Adrenal gland (tissue), 5 donors: ENCODE measurements around the gene LIPC.

Source experiments
- CTCF ChIP-seq, 6 experiments: fragments of 450-650 bp in 4 of 6; fragments of 200-600 bp in 2 of 6; sonication (generic) in 1 of 6; IDR thresholded peaks; 1 replicate in 5 of 6; 2 replicates in 1 of 6; pipeline versions ENCODE4 v1.5.1 to v1.8.0; 2016 to 2021; ENCODE audit warnings: antibody characterized with exemption in 6 of 6, mild to moderate bottlenecking in 2 of 6, moderate library complexity in 1 of 6
- POLR2A ChIP-seq, 2 donors: fragments of 450-650 bp; IDR thresholded peaks; one replicate each; pipeline ENCODE4 v1.6.1; 2017; ENCODE audit warnings: antibody characterized with exemption in 2 of 2, mild to moderate bottlenecking in 2 of 2, moderate library complexity in 1 of 2
- donor health status: DM: no; HTN: no; CAD: no.

GRCh38 chr15:58549013-58549784 is 117.4 kb downstream of the LIPC start:
- TF ChIP-seq CTCF (IDR thresholded peaks at IDR 0.05) (no peak), POLR2A (IDR thresholded peaks at IDR 0.05) (no peak)
